Ovary (tissue), 9 donors: Measurements from ENCODE around the gene CCL22. TPM values are rescaled to one million over a fixed set of nuclear protein-coding genes. Genes with fewer than 3 reads are reported as not detected.

ENCODE experiments used
- DNase-seq, 5 donors: peaks; one replicate each; pipeline ENCODE4 v3.0.0-alpha.2; 2019 to 2020
- H3K27ac ChIP-seq, 2 donors: fragments of 200-600 bp; one replicate each; pipeline versions ENCODE4 v1.5.1 to v1.8.0; 2019 to 2022
- H3K27me3 ChIP-seq: fragments of 200-600 bp; one replicate; pipeline ENCODE4 v1.8.0; 2022
- H3K36me3 ChIP-seq: fragments of 200-600 bp; sonication (generic); one replicate; pipeline ENCODE4 v1.5.1; 2019
- H3K4me1 ChIP-seq: one replicate; pipeline ENCODE4 v1.8.1; 2013; ENCODE audit warnings: mild to moderate bottlenecking, moderate library complexity; ENCODE audit not compliant: insufficient read depth
- H3K4me3 ChIP-seq: fragments of 200-600 bp; sonication (generic); one replicate; pipeline ENCODE4 v1.5.1; 2017
- H3K9me3 ChIP-seq, 2 donors: fragments of 200-600 bp in 1 of 2; sonication (generic) in 1 of 2; one replicate each; pipeline versions ENCODE4 v1.5.1 to v1.8.1; 2013 to 2019; ENCODE audit warnings: mild to moderate bottlenecking in 1 of 2, moderate library complexity in 1 of 2
- CTCF ChIP-seq, 3 donors: fragments of 450-650 bp in 2 of 3; fragments of 200-600 bp in 1 of 3; IDR thresholded peaks; one replicate each; pipeline versions ENCODE4 v1.5.1 to v1.8.0; 2016 to 2022; ENCODE audit warnings: antibody characterized with exemption in 3 of 3, mild to moderate bottlenecking in 1 of 3
- EP300 ChIP-seq: sonication (generic); formaldehyde crosslinking; IDR thresholded peaks from one replicate; pipeline ENCODE4 v1.6.1; 2017; ENCODE audit warnings: antibody characterized with exemption
- POLR2A ChIP-seq: fragments of 450-650 bp; IDR thresholded peaks from one replicate; pipeline ENCODE4 v1.6.1; 2017; ENCODE audit warnings: antibody characterized with exemption, mild to moderate bottlenecking, moderate library complexity
- WGBS, 3 donors: extraction: QIAGEN DNeasy Blood & Tissue Kit in 1 of 3; methylation state at CpG; one replicate each; pipeline versions ENCODE4 v1.1.5 to v1.1.7; 2013 to 2017; 5-methylcytosine and 5-hydroxymethylcytosine counted together
- intact Hi-C, 4 donors: fragments of 100-400 bp; cut with DNase I; formaldehyde crosslinking; loops; one replicate each; pipeline versions ENCODE4 v1.11.0 to v1.15.1; 2022 to 2023
- polyA plus RNA-seq, 2 donors: library from polyadenylated mRNA; stranded (reverse); fragments of 200-250 nt in 1 of 2; fragments of 350-450 nt in 1 of 2; fragmentation: Illumina TruSeq in 1 of 2; extraction: RNeasy Lipid Tissue Mini Kit (QIAGEN cat#74804) in 1 of 2; gene quantifications; one replicate each; pipeline ENCODE4 v1.2.3, GENCODE V29; 2013 to 2014
- total RNA-seq, 7 donors: library from RNA; depleted of rRNA in 2 of 7; stranded (reverse); fragments of >200 nt in 2 of 7; fragmentation: NEBNext Ultra II Directional in 3 of 7; extraction: Animal tissue kit (Norgen Biotek cat#: 25700) in 3 of 7; gene quantifications; one replicate each; pipeline versions ENCODE4 v1.1.0 to v1.2.4, GENCODE V29; 2016 to 2023
- donor health status: DM: no; HTN: no; CAD: no; lungs with moderate emphysema.
- donor health status: DM: no; HTN: no; CAD: no.
- donor health status: Bipolar disorder and iron deficiency.
- donor health status: DM: yes; HTN: yes; CAD: no.
- donor health status: DM: no; HTN: no; CAD: no.
- donor health status: DM: yes; HTN: yes; CAD: no.

CCL22 gene
- total and polyA plus RNA-seq, 9 donors = 0.40 to 0.74 TPM; not detected in 7

DNA sequence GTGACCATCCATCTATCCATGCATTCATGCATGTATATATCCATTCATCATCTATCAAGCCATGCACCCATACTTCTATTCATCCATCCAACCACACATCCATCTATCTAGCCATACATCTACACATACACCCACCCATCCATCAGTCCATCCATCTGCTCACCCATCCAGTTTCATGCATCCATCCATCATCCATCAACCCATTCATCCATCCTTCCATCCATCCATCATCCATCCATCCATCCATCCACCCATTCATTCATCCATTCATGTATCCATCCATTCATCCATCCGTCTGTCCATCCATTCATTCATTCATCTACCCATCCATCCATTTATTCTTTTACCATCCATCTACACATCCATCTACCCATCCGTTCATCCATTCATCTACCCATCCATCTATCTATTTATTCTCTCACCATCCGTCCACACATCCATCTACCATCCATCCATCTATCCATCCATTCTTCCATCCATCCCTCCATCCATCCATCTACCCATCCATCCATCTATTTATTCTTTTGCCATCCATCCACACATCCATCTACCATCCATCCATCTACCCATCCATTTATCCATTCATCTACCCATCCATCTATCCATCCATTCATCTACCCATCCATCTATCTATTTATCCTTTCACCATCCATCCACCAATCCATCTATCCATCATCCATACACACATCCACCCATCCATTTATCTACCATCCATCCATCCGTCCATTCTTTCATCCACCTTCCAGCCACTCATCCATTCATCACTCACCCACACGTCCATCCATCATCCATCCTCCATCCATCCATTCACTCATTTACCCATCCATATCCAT, 49.2 kb downstream of the CCL22 start:
- no peak for DNase-seq
- intact Hi-C loops = no loop called here
- Histone ChIP-seq H3K4me1 (no peaks in the 10 kb centered on the region), H3K36me3 (no peaks in the 10 kb centered on the region), H3K9me3 (no peaks in the 10 kb centered on the region), H3K4me3 (no peak overlapping the region), H3K27ac (no peak overlapping the region), H3K27me3 (no peaks in the 10 kb centered on the region)
- 87 to 91% (median 88%) methylated on average over 5 of the region's 5 CpGs for WGBS, 3 donors
- TF ChIP-seq EP300 = no peak
- TF ChIP-seq POLR2A = no peak
- no peak for TF ChIP-seq CTCF (IDR thresholded peaks at IDR 0.05)

DNA sequence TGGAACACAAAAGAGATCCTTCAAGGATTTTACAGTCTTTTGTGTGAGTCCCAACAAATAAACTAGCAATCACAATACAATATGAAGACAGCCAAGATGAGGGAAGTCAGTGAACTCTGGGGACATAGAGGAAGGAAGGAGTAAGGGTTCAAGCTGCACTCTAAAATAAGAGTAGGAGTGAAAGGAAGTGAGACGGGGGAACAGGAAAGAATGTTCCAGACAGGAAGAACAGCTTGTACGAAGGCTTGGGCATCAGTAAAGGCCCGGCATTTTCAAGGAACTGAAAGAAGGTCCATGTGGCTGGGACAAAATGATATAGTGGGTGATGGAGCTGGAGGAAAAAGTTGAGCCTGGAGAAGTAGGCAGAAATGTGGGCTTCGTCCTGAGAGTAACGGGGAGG, 50.5 kb downstream of the CCL22 start:
- intact Hi-C loops = no loop called here
- no peaks in the 10 kb centered on the region for H3K27me3 ChIP-seq
- no peaks in the 10 kb centered on the region for H3K4me1 ChIP-seq
- 67 to 75% (median 72%) methylated on average over 5 of the region's 5 CpGs for WGBS, 3 donors
- no peak for DNase-seq
- no peaks in the 10 kb centered on the region for H3K36me3 ChIP-seq
- H3K4me3 ChIP-seq = no peak overlapping the region
- H3K27ac ChIP-seq = no peak overlapping the region
- TF ChIP-seq POLR2A (no peak), CTCF (IDR thresholded peaks at IDR 0.05) (no peak), EP300 (no peak)
- H3K9me3 ChIP-seq = no peaks in the 10 kb centered on the region

- TF ChIP-seq CTCF (IDR thresholded peaks at IDR 0.05) = no peak
- Histone ChIP-seq H3K36me3 (no peaks in the 10 kb centered on the region), H3K4me1 (no peaks in the 10 kb centered on the region), H3K27ac (no peak overlapping the region), H3K27me3 (no peaks in the 10 kb centered on the region), H3K9me3 (no peaks in the 10 kb centered on the region), H3K4me3 (no peak overlapping the region)
- WGBS, 3 donors = 59 to 77% (median 62%) methylated on average over 14 of the region's 14 CpGs
- intact Hi-C loops = loop anchor here in 2 of 4 donors (10.0 kb wide), 2 partner anchors 105 to 325 kb away; no protein-coding TSS in a partner anchor
- DNase-seq = no peak
These were observed 51.4 kb downstream of the CCL22 start for GRCh38 chr16:57409870-57410587.

- no peak overlapping the region for H3K27ac ChIP-seq
- DNase-seq = no peak
- H3K4me3 ChIP-seq = no peak overlapping the region
- no peaks in the 10 kb centered on the region for H3K9me3 ChIP-seq
- no peaks in the 10 kb centered on the region for H3K4me1 ChIP-seq
- H3K27me3 ChIP-seq = no peaks in the 10 kb centered on the region
- intact Hi-C loops = loop anchor here in 2 of 4 donors (10.0 kb wide), 2 partner anchors 103 to 327 kb away; no protein-coding TSS in a partner anchor
- WGBS, 3 donors = 60 to 66% (median 63%) methylated on average over 12 of the region's 12 CpGs
- H3K36me3 ChIP-seq = no peaks in the 10 kb centered on the region
- no peak for TF ChIP-seq CTCF (IDR thresholded peaks at IDR 0.05)
- no peak for TF ChIP-seq EP300
- TF ChIP-seq POLR2A = no peak
These were observed 52.9 kb downstream of the CCL22 start for GRCh38 chr16:57411362-57411976.
